HepG2 (cell line): Measurements from ENCODE around the gene KLF11. TPM values are rescaled to one million over a fixed set of nuclear protein-coding genes. Genes with fewer than 3 reads are reported as not detected.
A peak's percentile ranks its signal among the peaks of the same experiment; 100 is the strongest.

Experiments used
- ATF6 ChIP-seq: sonication (generic); formaldehyde crosslinking; conservative IDR thresholded peaks from 2 replicates; pipeline ENCODE4 v1.4.0; 2020; ENCODE audit warnings: missing genetic modification reagents
- CBX1 ChIP-seq: IDR thresholded peaks from one replicate; pipeline ENCODE4 v1.6.1; 2016; ENCODE audit warnings: antibody characterized with exemption, low read depth
- FOSL2 ChIP-seq: sonication (generic); formaldehyde crosslinking; IDR thresholded peaks from 2 replicates; pipeline ENCODE4 v1.4.0; 2020; ENCODE audit warnings: missing genetic modification reagents
- HDAC6 ChIP-seq: fragments of 200-600 bp; sonication (generic); IDR thresholded peaks from 2 replicates; pipeline ENCODE4 v1.7.0; 2017; ENCODE audit warnings: mild to moderate bottlenecking, antibody characterized with exemption, low read length, low read depth
- HNRNPLL ChIP-seq: fragments of 200-400 bp; formaldehyde crosslinking; IDR thresholded peaks from 2 replicates; pipeline ENCODE4 v1.6.1; 2017; ENCODE audit warnings: mild to moderate bottlenecking, low read depth, low read length; ENCODE audit not compliant: poor library complexity, severe bottlenecking
- IKZF5 ChIP-seq: IDR thresholded peaks from 2 replicates; pipeline ENCODE4 v1.6.1; 2018; ENCODE audit warnings: missing genetic modification reagents, mild to moderate bottlenecking, missing compliant biosample characterization
- MEIS1 ChIP-seq: sonication (generic); formaldehyde crosslinking; IDR thresholded peaks from 2 replicates; pipeline ENCODE4 v1.9.0; 2021; ENCODE audit warnings: mild to moderate bottlenecking, missing genetic modification reagents, moderate library complexity, borderline replicate concordance
- NFIC ChIP-seq: IDR thresholded peaks from 2 replicates; pipeline ENCODE4 v1.6.1; 2012; ENCODE audit warnings: mild to moderate bottlenecking, low read length, inconsistent platforms
- RARA ChIP-seq: IDR thresholded peaks from 2 replicates; pipeline ENCODE4 v1.6.1; 2016; ENCODE audit warnings: missing genetic modification reagents, missing compliant biosample characterization
- REPIN1 ChIP-seq: sonication (generic); formaldehyde crosslinking; IDR thresholded peaks from 2 replicates; pipeline ENCODE4 v1.8.0; 2022; ENCODE audit warnings: missing genetic modification reagents, low read depth, mild to moderate bottlenecking, borderline replicate concordance
- SALL2 ChIP-seq: sonication (generic); formaldehyde crosslinking; IDR thresholded peaks from 2 replicates; pipeline ENCODE4 v1.8.1; 2023; ENCODE audit warnings: mild to moderate bottlenecking, missing genetic modification reagents, inconsistent platforms
- SRSF9 ChIP-seq: fragments of 200-400 bp; formaldehyde crosslinking; IDR thresholded peaks from 2 replicates; pipeline ENCODE4 v1.6.1; 2018; ENCODE audit warnings: borderline replicate concordance, mild to moderate bottlenecking, low read depth, low read length; ENCODE audit not compliant: insufficient read depth, poor library complexity, severe bottlenecking
- TEF ChIP-seq: sonication (generic); formaldehyde crosslinking; IDR thresholded peaks from 2 replicates; pipeline ENCODE4 v1.5.0; 2020; ENCODE audit warnings: missing genetic modification reagents
- UBTF ChIP-seq: sonication (generic); formaldehyde crosslinking; IDR thresholded peaks from 2 replicates; pipeline ENCODE4 v1.4.0; 2020; ENCODE audit warnings: mild to moderate bottlenecking, missing genetic modification reagents
- ZNF512 ChIP-seq: sonication (generic); formaldehyde crosslinking; IDR thresholded peaks from 2 replicates; pipeline ENCODE4 v1.4.0; 2020; ENCODE audit warnings: mild to moderate bottlenecking, missing genetic modification reagents
- ZNF614 ChIP-seq: IDR thresholded peaks from 2 replicates; pipeline ENCODE4 v1.6.1; 2018; ENCODE audit warnings: missing biosample characterization, missing genetic modification reagents, inconsistent platforms, borderline replicate concordance
- ZNF660 ChIP-seq: sonication (generic); formaldehyde crosslinking; IDR thresholded peaks from 2 replicates; pipeline ENCODE4 v1.5.1; 2020; ENCODE audit warnings: mild to moderate bottlenecking, low read depth, missing genetic modification reagents, borderline replicate concordance
- ZNF777 ChIP-seq: sonication (generic); formaldehyde crosslinking; IDR thresholded peaks from 2 replicates; pipeline ENCODE4 v1.4.0; 2020; ENCODE audit warnings: missing genetic modification reagents
- ZSCAN21 ChIP-seq: sonication (generic); formaldehyde crosslinking; IDR thresholded peaks from 2 replicates; pipeline ENCODE4 v1.8.0; 2022; ENCODE audit warnings: mild to moderate bottlenecking, missing genetic modification reagents, moderate library complexity, borderline replicate concordance
- ZSCAN29 ChIP-seq: sonication (generic); formaldehyde crosslinking; conservative IDR thresholded peaks from 2 replicates; pipeline ENCODE4 v1.4.0; 2020; ENCODE audit warnings: mild to moderate bottlenecking, missing genetic modification reagents
- polyA plus RNA-seq, 8 experiments: library from polyadenylated mRNA; depleted of rRNA in 3 of 8; stranded (reverse) in 7 of 8; unstranded in 1 of 8; fragments of >200 nt; fragmentation: Illumina TruSeq in 4 of 8; extraction: Trizol in 4 of 8; gene quantifications; 2 replicates each; pipeline versions ENCODE4 v1.2.1 to v1.2.3, GENCODE V29; 2011 to 2016; ENCODE audit warnings: low read depth in 4 of 8, missing spikeins in 1 of 8, mixed read lengths in 1 of 8; ENCODE audit not compliant: insufficient read depth in 1 of 8
- total RNA-seq, 5 experiments: library from RNA; depleted of rRNA; stranded (reverse); fragments of >200 nt; fragmentation: Illumina TruSeq; extraction: Trizol; gene quantifications; 2 replicates each; pipeline ENCODE4 v1.2.3, GENCODE V29; 2016; ENCODE audit warnings: low read depth in 1 of 5

Gene KLF11
- total and polyA plus RNA-seq, 2 of the 13 experiments (the other 11 are each of a cell fraction or from before 2014, with no cell fraction given): 2.5 to 11.8 TPM

- TF ChIP-seq TEF (CRISPR knock-in tag) (no peak), SALL2 (CRISPR knock-in tag) (peak; percentile 40; the same call in 1 of the 2 replicates), FOSL2 (CRISPR knock-in tag) (0 out of 2 replicates have a peak, but pooled peaks have one; percentile 29), HDAC6 (no peak), REPIN1 (CRISPR knock-in tag) (no peak; the same call in 1 of the 2 replicates), MEIS1 (no peak), ZNF614 (CRISPR knock-in tag) (no peak), IKZF5 (CRISPR knock-in tag) (0 out of 2 replicates have a peak, but pooled peaks have one; percentile 23), ATF6 (CRISPR knock-in tag) (no peak), ZNF777 (CRISPR knock-in tag) (no peak), CBX1 (no peak), UBTF (CRISPR knock-in tag) (0 out of 2 replicates have a peak, but pooled peaks have one; percentile 42), ZNF512 (CRISPR knock-in tag) (no peak), NFIC (no peak), RARA (CRISPR knock-in tag) (peak; percentile 85), ZSCAN29 (no peak), ZNF660 (CRISPR knock-in tag) (no peak), ZSCAN21 (CRISPR knock-in tag) (no peak), HNRNPLL (no peak), SRSF9 (no peak)
Observed at GRCh38 chr2:10062931-10063365, 19.6 kb downstream of the KLF11 start (continued).
